GM12872 (cell line): ENCODE measurements around the gene THSD7A.

ENCODE experiments used
- CTCF ChIP-seq: IDR thresholded peaks from 3 replicates; pipeline ENCODE4 v1.5.1; 2011; ENCODE audit warnings: low read depth, mild to moderate bottlenecking, low read length, moderate library complexity; ENCODE audit not compliant: insufficient read depth

The THSD7A gene

GRCh38 chr7:11570205-11570604 lies 261.8 kb downstream of the THSD7A start:
- no peak for TF ChIP-seq CTCF

DNA sequence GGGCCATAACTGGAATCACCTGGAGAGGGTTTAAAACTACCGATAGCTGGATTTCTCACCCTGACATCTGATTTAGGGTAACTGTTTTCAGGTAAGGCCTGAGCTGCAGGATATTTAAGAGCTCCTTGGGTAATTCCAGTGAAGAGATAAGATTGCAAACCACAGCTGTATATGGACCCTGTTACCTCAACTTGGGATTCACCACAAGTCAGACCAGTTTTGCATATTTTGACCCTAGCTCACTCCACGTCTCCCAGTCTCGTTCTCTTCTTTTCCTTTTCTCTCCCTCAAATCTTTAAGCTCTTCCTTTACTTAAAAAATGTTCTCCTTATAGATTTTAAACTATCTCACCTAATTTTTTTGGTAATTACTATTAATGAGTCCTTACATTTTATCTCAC lies 264.4 kb downstream of the THSD7A start:
- TF ChIP-seq CTCF: no peak

GRCh38 chr7:11557627-11558026 lies 274.4 kb downstream of the THSD7A start:
- peak; percentile 40 for TF ChIP-seq CTCF

GRCh38 chr7:11552676-11553296 lies 279.2 kb downstream of the THSD7A start:
- TF ChIP-seq CTCF: no peak

DNA sequence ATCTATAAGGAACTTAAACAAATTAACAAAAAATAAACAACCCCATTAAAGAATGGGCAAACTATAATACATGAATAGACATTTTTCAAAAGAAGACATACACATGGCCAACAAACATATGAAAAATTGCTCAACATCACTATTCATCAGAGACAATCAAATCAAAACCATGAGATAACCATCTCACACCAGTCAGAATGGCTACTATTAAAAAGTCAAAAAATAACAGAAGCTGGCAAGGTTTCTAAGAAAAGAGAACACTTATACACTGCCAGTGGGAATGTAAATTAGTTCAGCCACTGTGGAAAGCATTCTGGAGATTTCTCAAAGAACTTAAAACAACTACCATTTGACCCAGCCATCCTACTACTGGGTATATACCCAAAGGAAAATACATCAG lies 280.5 kb downstream of the THSD7A start:
- no peak for TF ChIP-seq CTCF

DNA sequence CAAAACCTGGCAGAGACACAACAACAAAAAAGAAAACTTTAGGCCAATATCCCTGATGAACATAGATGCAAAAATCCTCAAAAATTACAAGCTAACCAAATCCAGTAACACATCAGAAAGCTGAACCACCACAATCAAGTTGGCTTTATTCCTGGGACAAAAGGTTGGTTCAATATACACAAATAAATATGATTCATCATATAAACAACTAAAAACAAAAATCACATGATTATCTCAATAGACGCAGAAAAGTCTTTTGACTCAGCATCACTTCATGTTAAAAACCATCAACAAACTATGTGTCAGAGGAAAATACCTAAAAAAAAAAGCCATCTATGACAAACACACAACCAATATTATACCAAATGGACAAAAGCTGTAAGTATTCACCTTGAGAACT lies 283.5 kb downstream of the THSD7A start:
- no peak for TF ChIP-seq CTCF

- TF ChIP-seq CTCF: no peak
These were observed 290.7 kb downstream of the THSD7A start for GRCh38 chr7:11541330-11541729.
